Transverse colon (tissue), 4 donors: ENCODE measurements around the gene IL17RD. TPM values are rescaled to one million over a fixed set of nuclear protein-coding genes. Genes with fewer than 3 reads are reported as not detected.

Source experiments
- DNase-seq: peaks from one replicate; pipeline ENCODE4 v3.0.0-alpha.2; 2019
- H3K27ac ChIP-seq, 4 donors: fragments of 200-600 bp; sonication (generic); 2 replicates each; pipeline ENCODE4 v1.5.1; 2016 to 2018; ENCODE audit warnings: inconsistent platforms in 4 of 4
- H3K27me3 ChIP-seq: fragments of 200-600 bp; sonication (generic); 2 replicates; pipeline ENCODE4 v1.5.1; 2017; ENCODE audit warnings: inconsistent platforms
- H3K36me3 ChIP-seq, 4 donors: fragments of 200-600 bp; sonication (generic); 2 replicates each; pipeline ENCODE4 v1.5.1; 2017 to 2019; ENCODE audit warnings: inconsistent platforms in 4 of 4
- H3K4me1 ChIP-seq, 4 donors: fragments of 200-600 bp; sonication (generic); 2 replicates each; pipeline ENCODE4 v1.5.1; 2017 to 2020; ENCODE audit warnings: inconsistent platforms in 4 of 4
- H3K4me3 ChIP-seq, 4 donors: fragments of 200-600 bp; sonication (generic); 1 replicate in 1 of 4; 2 replicates in 3 of 4; pipeline versions ENCODE4 v1.5.1 to v1.6.1; 2017 to 2019; ENCODE audit warnings: inconsistent platforms in 4 of 4
- H3K9me3 ChIP-seq, 2 donors: fragments of 200-600 bp; sonication (generic); 2 replicates each; pipeline ENCODE4 v1.5.1; 2017 to 2019; ENCODE audit warnings: inconsistent platforms in 2 of 2
- CTCF ChIP-seq, 5 experiments: fragments of 200-600 bp in 3 of 5; fragments of 450-650 bp in 2 of 5; sonication (generic) in 3 of 5; IDR thresholded peaks; 1 replicate in 2 of 5; 2 replicates in 3 of 5; pipeline ENCODE4 v1.5.1; 2016 to 2017; ENCODE audit warnings: antibody characterized with exemption in 5 of 5, inconsistent platforms in 3 of 5, mild to moderate bottlenecking in 2 of 5, moderate library complexity in 1 of 5
- EP300 ChIP-seq: sonication (generic); formaldehyde crosslinking; IDR thresholded peaks from one replicate; pipeline ENCODE4 v1.6.1; 2017; ENCODE audit warnings: antibody characterized with exemption, low read depth
- POLR2A ChIP-seq: fragments of 450-650 bp; IDR thresholded peaks from one replicate; pipeline ENCODE4 v1.6.1; 2016; ENCODE audit warnings: antibody characterized with exemption, mild to moderate bottlenecking, moderate library complexity
- POLR2AphosphoS5 ChIP-seq, 3 donors: sonication (generic); formaldehyde crosslinking; IDR thresholded peaks; one replicate each; pipeline ENCODE4 v1.6.1; 2016; ENCODE audit warnings: antibody characterized with exemption in 3 of 3
- WGBS, 2 donors: methylation state at CpG; one replicate each; pipeline ENCODE4 v1.1.5; 2018; ENCODE audit warnings: low coverage in 1 of 2; 5-methylcytosine and 5-hydroxymethylcytosine counted together
- in situ Hi-C, 4 donors: fragments of 200-750 bp; cut with MboI; loops; one replicate each; pipeline versions ENCODE4 v1.15.0 to v1.15.1; 2017; ENCODE audit warnings: low sequenced_read_pairs in 3 of 4, low pct_ligation_motif_present in 1 of 4, low pct_unique_long_range_greater_than_20kb in 1 of 4
- intact Hi-C: fragments of 100-400 bp; cut with DNase I; formaldehyde crosslinking; loops from one replicate; pipeline ENCODE4 v1.15.1; 2023; ENCODE audit warnings: low total_unique reads
- total RNA-seq, 4 donors: library from RNA; depleted of rRNA; stranded (reverse); fragments of >200 nt; gene quantifications; one replicate each; pipeline ENCODE4 v1.1.0, GENCODE V29; 2016

IL17RD gene
- total RNA-seq, 4 donors from 2014 or later = 1.9 to 40.4 (median 2.7) TPM

- WGBS, 2 donors = 25 to 28% methylated on average over 3 to 8 of the region's 8 CpGs
- H3K4me1 ChIP-seq = peaks cover 11 to 43% (median 34%) of the 10 kb centered on the region in 4 donors
- in situ Hi-C loops = no loop called here
Measured at GRCh38 chr3:57158813-57159738, 6.1 kb downstream of the IL17RD start.

GRCh38 chr3:57158325-57158724 is 6.8 kb downstream of the IL17RD start:
- in situ Hi-C loops = no loop called here
- 64 to 65% methylated on average over 3 of the region's 3 CpGs for WGBS, 2 donors
- Histone ChIP-seq H3K27me3 (no peaks in the 10 kb centered on the region), H3K9me3 (no peaks in the 10 kb centered on the region), H3K4me1 (peaks cover 11 to 39% (median 34%) of the 10 kb centered on the region in 4 donors), H3K27ac (no peak overlapping the region), H3K4me3 (no peak overlapping the region), H3K36me3 (no peaks in the 10 kb centered on the region)
- DNase-seq = no peak
- intact Hi-C loops = no loop called here
- no peak for TF ChIP-seq POLR2A
- no peak for TF ChIP-seq POLR2AphosphoS5 (IDR thresholded peaks at IDR 0.05)
- no peak for TF ChIP-seq EP300
- TF ChIP-seq CTCF (IDR thresholded peaks at IDR 0.05) = no peak

More at GRCh38 chr3:57158813-57159738, 6.1 kb downstream of the IL17RD start:
- Histone ChIP-seq H3K27ac (peak overlapping the region in 3 of 4 donors; percentile 14 to 69 (median 21)), H3K36me3 (no peaks in the 10 kb centered on the region), H3K27me3 (peaks cover 4% of the 10 kb centered on the region), H3K9me3 (no peaks in the 10 kb centered on the region), H3K4me3 (no peak overlapping the region)
- intact Hi-C loops = no loop called here
- DNase-seq = no peak
- TF ChIP-seq EP300 = no peak
- no peak for TF ChIP-seq CTCF (IDR thresholded peaks at IDR 0.05)
- TF ChIP-seq POLR2AphosphoS5 (IDR thresholded peaks at IDR 0.05) = no peak
- TF ChIP-seq POLR2A = no peak

- intact Hi-C loops (no loop called here), in situ Hi-C loops (no loop called here)
Measured at GRCh38 chr3:57157545-57157944, 7.6 kb downstream of the IL17RD start.

More at GRCh38 chr3:57157545-57157944, 7.6 kb downstream of the IL17RD start:
- H3K4me1 ChIP-seq = peaks cover 11 to 39% (median 34%) of the 10 kb centered on the region in 4 donors
- DNase-seq = no peak
- H3K9me3 ChIP-seq = no peaks in the 10 kb centered on the region
- H3K27me3 ChIP-seq = no peaks in the 10 kb centered on the region
- no peak overlapping the region for H3K4me3 ChIP-seq
- WGBS, 2 donors = 62 to 80% methylated on average over 3 to 10 of the region's 10 CpGs
- peak overlapping the region in 1 of 4 donors; percentile 2 for H3K27ac ChIP-seq
- H3K36me3 ChIP-seq = no peaks in the 10 kb centered on the region
- TF ChIP-seq POLR2A (no peak), POLR2AphosphoS5 (IDR thresholded peaks at IDR 0.05) (no peak), EP300 (no peak), CTCF (IDR thresholded peaks at IDR 0.05) (no peak)
